Thymus (tissue), 11 donors: ENCODE results near the gene SVOP. TPM values are rescaled to one million over a fixed set of nuclear protein-coding genes. Genes with fewer than 3 reads are reported as not detected.
A peak's percentile ranks its signal among the peaks of the same experiment; 100 is the strongest.
"Not testable (repeated sequence)": the region's sequence is repeated elsewhere in the genome, so short reads cannot be mapped to it uniquely, and the experiment has no call there.

Source experiments
- DNase-seq, 9 donors: peaks; one replicate each; pipeline ENCODE4 v3.0.0-alpha.2; 2013; ENCODE audit warnings: low spot score in 9 of 9, low read depth in 6 of 9, missing footprints in 1 of 9
- H3K27ac ChIP-seq, 2 donors: one replicate each; pipeline ENCODE4 v1.5.1; 2013; ENCODE audit warnings: control low read depth in 1 of 2, low read depth in 1 of 2, low read length in 1 of 2, mild to moderate bottlenecking in 1 of 2, moderate library complexity in 1 of 2
- H3K27me3 ChIP-seq, 2 donors: one replicate each; pipeline ENCODE4 v1.5.1; 2013; ENCODE audit warnings: low read length in 1 of 2; ENCODE audit not compliant: control insufficient read depth in 2 of 2, insufficient read depth in 1 of 2
- H3K36me3 ChIP-seq, 2 donors: one replicate each; pipeline ENCODE4 v1.5.1; 2013; ENCODE audit warnings: low read length in 1 of 2, mild to moderate bottlenecking in 1 of 2, moderate library complexity in 1 of 2; ENCODE audit not compliant: control insufficient read depth in 2 of 2, insufficient read depth in 2 of 2
- H3K4me1 ChIP-seq, 2 donors: one replicate each; pipeline ENCODE4 v1.5.1; 2013; ENCODE audit warnings: low read length in 2 of 2; ENCODE audit not compliant: control insufficient read depth in 2 of 2, insufficient read depth in 2 of 2
- H3K4me3 ChIP-seq, 2 donors: one replicate each; pipeline ENCODE4 v1.5.1; 2013; ENCODE audit warnings: low read length in 2 of 2, control low read depth in 1 of 2, mild to moderate bottlenecking in 1 of 2
- H3K9me3 ChIP-seq, 2 donors: one replicate each; pipeline ENCODE4 v1.5.1; 2013; ENCODE audit warnings: low read length in 1 of 2, mild to moderate bottlenecking in 1 of 2; ENCODE audit not compliant: control insufficient read depth in 2 of 2, insufficient read depth in 1 of 2
- WGBS: extraction: QIAGEN DNeasy Blood & Tissue Kit; methylation state at CpG from one replicate; pipeline ENCODE4 v1.1.7; 2013; 5-methylcytosine and 5-hydroxymethylcytosine counted together
- polyA plus RNA-seq: library from polyadenylated mRNA; stranded (reverse); fragments of 200-250 nt; gene quantifications from one replicate; pipeline ENCODE4 v1.2.3, GENCODE V29; 2013
- total RNA-seq: library from RNA; stranded (reverse); fragments of 120-200 nt; gene quantifications from one replicate; pipeline ENCODE4 v1.2.4, GENCODE V29; 2013
- donor health status: healthy.

Gene SVOP
- total and polyA plus RNA-seq, 2 donors = 0.05 to 0.14 TPM

DNA sequence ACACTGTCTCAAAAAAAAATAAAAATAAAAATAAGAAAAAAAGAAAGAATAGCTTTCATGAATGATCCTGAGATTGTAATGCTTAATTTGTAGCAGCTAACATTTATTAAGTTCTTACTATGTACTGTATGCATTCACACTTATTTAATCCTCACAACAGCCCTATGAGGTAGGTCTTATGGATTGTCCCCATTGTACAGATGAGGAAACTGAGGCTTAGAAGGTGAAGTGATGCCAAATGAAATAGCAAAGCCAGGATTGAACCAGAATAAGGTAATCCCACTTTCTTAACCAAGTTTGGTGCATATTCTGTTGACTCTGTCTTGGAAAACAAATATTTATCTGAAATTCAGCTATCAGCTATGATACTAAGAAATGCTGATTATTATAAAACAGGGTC is 33.7 kb upstream of the SVOP start:
- H3K4me1 ChIP-seq = peaks cover 3 to 17% of the 10 kb centered on the region in 2 donors
- H3K27ac ChIP-seq = peak overlapping the region in 1 of 2 donors; percentile 84
- H3K9me3 ChIP-seq = no peaks in the 10 kb centered on the region
- no peak for DNase-seq
- no peak overlapping the region for H3K4me3 ChIP-seq
- no peaks in the 10 kb centered on the region for H3K27me3 ChIP-seq
- peaks cover 6% of the 10 kb centered on the region in 2 donors for H3K36me3 ChIP-seq

DNA sequence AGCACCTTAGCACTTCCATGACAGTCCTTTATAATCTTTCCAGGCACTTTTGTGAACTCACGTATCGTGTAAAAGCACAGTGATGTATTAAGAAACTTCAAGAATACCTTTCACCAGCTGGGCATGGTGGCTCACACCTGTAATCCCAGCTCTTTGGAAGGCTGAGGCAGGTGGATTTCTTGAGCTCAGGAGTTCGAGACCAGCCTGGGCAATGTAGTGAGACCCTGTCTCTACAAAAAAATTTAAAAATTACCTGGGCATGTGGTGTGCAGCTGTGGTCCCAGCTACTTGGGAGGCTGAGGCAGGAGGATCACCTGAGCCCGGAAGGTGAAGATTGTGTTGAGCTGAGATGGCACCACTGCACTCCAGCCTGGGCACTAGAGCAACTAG is 33.3 kb upstream of the SVOP start:
- Histone ChIP-seq H3K4me3 (peak overlapping the region in 1 of 2 donors; percentile 85), H3K4me1 (peaks cover 3 to 17% of the 10 kb centered on the region in 2 donors), H3K27ac (peak overlapping the region; percentile 31 to 84)
- not testable (repeated sequence) for H3K36me3 ChIP-seq, H3K27me3 ChIP-seq, H3K9me3 ChIP-seq
- peak in 1 of 9 donors; percentile 1 for DNase-seq
- 83% methylated on average over 4 of the region's 4 CpGs for WGBS

DNA sequence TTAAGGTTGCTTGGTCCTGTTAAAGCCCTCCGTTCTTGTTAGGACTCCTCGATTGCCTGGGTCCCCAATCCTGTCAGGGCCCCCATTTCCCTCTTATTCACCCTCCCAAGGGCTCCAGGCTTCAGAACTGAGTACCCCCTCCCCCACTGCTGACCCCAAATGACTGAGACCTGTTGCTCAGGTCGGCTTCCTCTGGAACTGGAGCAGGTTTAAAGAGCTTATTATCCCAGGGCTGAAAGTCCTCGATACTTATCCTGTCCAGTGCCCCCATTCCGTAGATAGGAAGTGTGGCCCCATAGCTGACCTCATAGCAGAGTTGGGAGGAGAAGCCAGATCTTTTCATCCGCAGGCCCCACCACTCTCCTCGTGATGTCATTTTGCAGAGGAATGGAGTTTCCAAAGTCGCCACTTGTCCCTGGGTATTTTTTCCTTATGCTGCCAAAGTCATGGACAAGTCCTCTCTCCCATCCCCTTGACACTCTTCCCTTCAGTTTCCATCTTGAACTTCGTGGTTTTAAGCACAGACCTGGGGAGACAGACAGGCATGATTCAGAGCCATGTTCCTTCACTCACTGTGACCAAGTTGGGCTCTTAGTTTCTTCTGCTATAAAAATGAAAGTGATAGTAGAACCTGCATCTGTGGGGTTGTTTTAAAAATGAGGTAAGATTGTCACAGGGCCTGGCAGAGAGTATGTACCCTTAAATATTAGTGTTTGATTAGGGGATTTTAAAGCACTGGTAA is 32.7 kb upstream of the SVOP start:
- Histone ChIP-seq H3K4me1 (peaks cover 3 to 17% of the 10 kb centered on the region in 2 donors), H3K27me3 (no peaks in the 10 kb centered on the region), H3K36me3 (peaks cover 6% of the 10 kb centered on the region in 2 donors), H3K9me3 (no peaks in the 10 kb centered on the region), H3K4me3 (peak overlapping the region; percentile 85 to 99), H3K27ac (peak overlapping the region; percentile 74 to 84)
- peak in 7 of 9 donors; percentile 3 to 45 (median 6) for DNase-seq
- 22% methylated on average over 9 of the region's 9 CpGs for WGBS

GRCh38 chr12:109052414-109053323 is 31.8 kb upstream of the SVOP start, which contains the start of gene USP30:
USP30 (plus strand) TSS chr12:109052576; CDS start chr12:109052679, 103 bp downstream.
- peak; percentile 55 to 93 (median 83) for DNase-seq
- Histone ChIP-seq H3K9me3 (no peaks in the 10 kb centered on the region), H3K27ac (peak within 1 kb of the TSS; percentile 84), H3K4me3 (peak within 1 kb of the TSS; percentile 85 to 99), H3K36me3 (peaks cover under 1 to 3% of the 10 kb centered on the region in 2 donors), H3K27me3 (no peaks in the 10 kb centered on the region), H3K4me1 (peaks cover 3 to 17% of the 10 kb centered on the region in 2 donors)
- WGBS = under 1% methylated on average over 61 of the region's 61 CpGs

- peak overlapping the region; percentile 85 to 99 for H3K4me3 ChIP-seq
- 14% methylated on average over 6 of the region's 6 CpGs for WGBS
- no peaks in the 10 kb centered on the region for H3K36me3 ChIP-seq
- no peak for DNase-seq
- peaks cover 3 to 17% of the 10 kb centered on the region in 2 donors for H3K4me1 ChIP-seq
- H3K27ac ChIP-seq = peak overlapping the region; percentile 1 to 33
- no peaks in the 10 kb centered on the region for H3K9me3 ChIP-seq
- no peaks in the 10 kb centered on the region for H3K27me3 ChIP-seq
Measured at GRCh38 chr12:109052097-109052413, 31.2 kb upstream of the SVOP start.

DNA sequence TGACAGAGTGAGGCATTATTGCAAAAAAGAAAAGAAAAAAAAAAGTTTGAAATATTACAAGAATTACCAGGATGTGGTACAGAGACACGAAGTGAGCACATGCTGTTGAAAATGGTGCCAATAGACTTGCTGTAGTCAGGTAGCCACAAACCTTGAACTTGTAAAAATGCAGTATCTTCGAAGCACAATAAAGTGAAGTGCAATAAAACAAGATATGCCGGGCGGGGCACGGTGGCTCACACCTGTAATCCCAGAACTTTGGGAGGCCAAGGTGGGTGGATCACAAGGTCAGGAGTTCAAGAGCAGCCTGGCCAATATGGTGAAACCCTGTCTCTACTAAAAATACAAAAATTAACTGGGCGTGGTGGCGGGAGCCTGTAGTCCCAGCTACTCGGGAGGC is 28.9 kb upstream of the SVOP start:
- not testable (repeated sequence) for DNase-seq, H3K27me3 ChIP-seq, H3K4me3 ChIP-seq, H3K36me3 ChIP-seq, H3K9me3 ChIP-seq, H3K27ac ChIP-seq
- peaks cover 3 to 17% of the 10 kb centered on the region in 2 donors for H3K4me1 ChIP-seq
- WGBS = 89% methylated on average over 8 of the region's 8 CpGs

DNA sequence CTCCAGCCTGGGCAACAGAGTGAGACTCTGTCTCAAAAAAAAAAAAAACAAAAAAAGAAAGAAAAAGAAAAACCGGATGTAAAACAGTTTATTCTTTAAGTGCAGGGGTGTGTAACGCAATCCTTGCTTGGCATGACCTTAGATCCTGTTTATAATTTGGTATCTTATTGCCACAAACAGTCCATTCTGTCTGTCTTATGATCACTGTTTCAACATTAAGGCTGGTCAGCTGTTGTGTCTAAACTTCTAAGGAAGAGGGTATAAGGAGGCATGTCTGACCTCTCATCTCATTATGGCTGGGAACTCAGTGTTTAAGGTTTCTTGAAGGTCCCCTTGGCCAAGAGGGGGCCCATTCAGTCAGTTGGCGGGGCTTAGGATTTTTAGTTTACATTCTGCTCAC is 27.8 kb upstream of the SVOP start:
- 93% methylated on average over 3 of the region's 3 CpGs for WGBS
- not testable (repeated sequence) for H3K36me3 ChIP-seq, H3K9me3 ChIP-seq, H3K4me3 ChIP-seq, H3K27ac ChIP-seq, H3K27me3 ChIP-seq, DNase-seq
- H3K4me1 ChIP-seq = peaks cover 3 to 15% of the 10 kb centered on the region in 2 donors

DNA sequence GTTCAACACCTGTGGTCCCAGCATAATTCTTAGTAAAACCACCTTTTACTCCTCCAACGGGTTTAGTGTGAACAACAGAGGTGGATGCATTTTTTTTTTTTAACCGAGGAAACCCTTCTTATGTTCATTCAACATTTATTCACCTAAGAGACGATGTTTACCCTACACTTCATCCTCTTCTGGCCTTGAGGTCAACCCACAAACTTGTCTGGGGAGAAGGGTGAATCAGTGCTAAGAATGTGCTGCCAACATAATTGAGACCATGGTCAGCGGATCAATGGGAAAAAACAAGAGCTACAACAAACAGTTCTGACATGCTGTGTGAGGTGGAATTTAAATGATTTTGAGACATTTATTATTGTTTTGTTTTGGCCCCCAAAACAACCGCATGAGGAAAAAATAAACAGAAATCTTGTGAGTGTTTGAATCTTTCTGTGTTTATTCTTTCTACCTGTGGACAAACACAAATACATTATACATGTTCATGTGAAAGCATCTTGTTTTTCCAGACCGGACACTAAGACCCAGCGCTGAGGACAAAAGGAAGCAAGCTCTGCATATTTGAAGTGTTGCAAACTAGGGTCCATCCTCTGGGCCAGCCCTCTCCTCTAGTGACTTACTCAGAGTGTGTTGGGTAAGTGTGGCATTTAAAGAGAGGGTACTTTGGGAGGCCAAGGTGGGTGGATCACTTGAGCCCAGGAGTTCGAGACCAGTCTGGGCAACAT is 26.4 kb upstream of the SVOP start:
- WGBS = 81% methylated on average over 8 of the region's 8 CpGs
- no peak overlapping the region for H3K4me3 ChIP-seq

More for the DNA sequence above, 26.4 kb upstream of the SVOP start:
- H3K9me3 ChIP-seq = no peaks in the 10 kb centered on the region
- DNase-seq = no peak
- no peak overlapping the region for H3K27ac ChIP-seq
- H3K36me3 ChIP-seq = no peaks in the 10 kb centered on the region
- no peaks in the 10 kb centered on the region for H3K27me3 ChIP-seq
- H3K4me1 ChIP-seq = peaks cover 0 to 5% of the 10 kb centered on the region in 2 donors
